K562 (cell line): ENCODE data around the gene HGS. TPM values are rescaled to one million over a fixed set of nuclear protein-coding genes. Genes with fewer than 3 reads are reported as not detected.

ENCODE experiments used
- GABPB1 ChIP-seq: sonication (generic); formaldehyde crosslinking; IDR thresholded peaks from 2 replicates; pipeline ENCODE4 v1.8.0; 2022; ENCODE audit warnings: mild to moderate bottlenecking, missing genetic modification reagents
- GATAD2B ChIP-seq: fragments of 450-650 bp; IDR thresholded peaks from 2 replicates; pipeline ENCODE4 v1.6.1; 2017; ENCODE audit warnings: mild to moderate bottlenecking, borderline replicate concordance
- HCFC1 ChIP-seq: IDR thresholded peaks from 2 replicates; pipeline ENCODE4 v1.6.1; 2012; ENCODE audit warnings: low read depth, low read length, improper control_type of control experiment
- HMG20A ChIP-seq: fragments of 450-650 bp; formaldehyde crosslinking; conservative IDR thresholded peaks from 2 replicates; pipeline ENCODE4 v1.4.0; 2020; ENCODE audit warnings: mild to moderate bottlenecking, mixed read lengths
- MCM2 ChIP-seq: fragments of 450-650 bp; IDR thresholded peaks from 2 replicates; pipeline ENCODE4 v1.6.1; 2017; ENCODE audit warnings: low read depth, mild to moderate bottlenecking
- MTA3 ChIP-seq: fragments of 450-650 bp; formaldehyde crosslinking; IDR thresholded peaks from 2 replicates; pipeline ENCODE4 v1.6.1; 2017; ENCODE audit warnings: mild to moderate bottlenecking, borderline replicate concordance
- PCBP1 ChIP-seq: fragments of 200-400 bp; formaldehyde crosslinking; IDR thresholded peaks from 2 replicates; pipeline ENCODE4 v1.6.1; 2018; ENCODE audit warnings: mild to moderate bottlenecking, low read depth, low read length; ENCODE audit not compliant: poor library complexity, severe bottlenecking
- SAFB ChIP-seq: fragments of 200-400 bp; formaldehyde crosslinking; IDR thresholded peaks from 2 replicates; pipeline ENCODE4 v1.6.1; 2017; ENCODE audit warnings: low read depth, low read length, borderline replicate concordance
- SLC30A9 ChIP-seq: fragments of 250-450 bp; sonication (Bioruptor Pico); IDR thresholded peaks from 2 replicates; pipeline ENCODE4 v1.8.0; 2022; ENCODE audit warnings: mild to moderate bottlenecking, moderate library complexity
- TCF7 ChIP-seq: sonication (generic); IDR thresholded peaks from 2 replicates; pipeline ENCODE4 v1.6.1; 2016; ENCODE audit warnings: antibody characterized with exemption, borderline replicate concordance
- ZC3H4 ChIP-seq: sonication (generic); formaldehyde crosslinking; IDR thresholded peaks from 2 replicates; pipeline ENCODE4 v1.9.0; 2021; ENCODE audit warnings: missing genetic modification reagents, borderline replicate concordance
- ZNF696 ChIP-seq: fragments of 250-450 bp; sonication (Bioruptor Pico); conservative IDR thresholded peaks from 2 replicates; pipeline ENCODE4 v1.4.0; 2020; ENCODE audit warnings: mild to moderate bottlenecking, moderate library complexity
- polyA plus RNA-seq, 8 experiments: library from polyadenylated mRNA; depleted of rRNA in 4 of 8; stranded (reverse) in 5 of 8; unstranded in 3 of 8; fragments of >200 nt; fragmentation: Nextera tagmentation in 2 of 8; fragmentation: Illumina TruSeq in 1 of 8; extraction: Ambion mirVana in 2 of 8; extraction: Trizol in 1 of 8; gene quantifications; 2 replicates each; pipeline versions ENCODE4 v1.2.1 to v1.2.3, GENCODE V29; 2011 to 2014; ENCODE audit warnings: inconsistent platforms in 1 of 8, missing spikeins in 1 of 8
- total RNA-seq, 7 experiments: library from RNA; depleted of rRNA in 6 of 7; stranded (reverse); fragments of >200 nt in 6 of 7; fragmentation: Illumina TruSeq in 2 of 7; extraction: Trizol in 2 of 7; gene quantifications; 2 replicates each; pipeline versions ENCODE4 v1.2.1 to v1.2.3, GENCODE V29; 2011 to 2021; ENCODE audit warnings: low replicate concordance in 1 of 7
- TF ChIP-seq, protein P1 (sequence below), 2 experiments: fragments of 450-650 bp; formaldehyde crosslinking in 1 of 2; IDR thresholded peaks; 2 replicates each; pipeline versions ENCODE4 v1.4.0 to v1.6.1; 2014 to 2020; ENCODE audit warnings: mild to moderate bottlenecking in 2 of 2, borderline replicate concordance in 1 of 2, low read depth in 1 of 2
- TF ChIP-seq, protein P2 (sequence below): IDR thresholded peaks from 2 replicates; pipeline ENCODE4 v1.6.1; 2011; ENCODE audit warnings: borderline replicate concordance, low read depth, mild to moderate bottlenecking, moderate library complexity, low read length; ENCODE audit not compliant: insufficient read depth, poor library complexity, severe bottlenecking
- TF ChIP-seq, protein P3 (sequence below): fragments of 200-800 bp; sonication (Bioruptor generic); IDR thresholded peaks from 2 replicates; pipeline ENCODE4 v1.6.1; 2017; ENCODE audit warnings: missing genetic modification characterization, missing compliant biosample characterization

Gene HGS
- total and polyA plus RNA-seq, 9 of the 15 experiments (the other 6 are each of a cell fraction or from before 2014, with no cell fraction given), result 3.9 to 176 (median 77.1) TPM

DNA sequence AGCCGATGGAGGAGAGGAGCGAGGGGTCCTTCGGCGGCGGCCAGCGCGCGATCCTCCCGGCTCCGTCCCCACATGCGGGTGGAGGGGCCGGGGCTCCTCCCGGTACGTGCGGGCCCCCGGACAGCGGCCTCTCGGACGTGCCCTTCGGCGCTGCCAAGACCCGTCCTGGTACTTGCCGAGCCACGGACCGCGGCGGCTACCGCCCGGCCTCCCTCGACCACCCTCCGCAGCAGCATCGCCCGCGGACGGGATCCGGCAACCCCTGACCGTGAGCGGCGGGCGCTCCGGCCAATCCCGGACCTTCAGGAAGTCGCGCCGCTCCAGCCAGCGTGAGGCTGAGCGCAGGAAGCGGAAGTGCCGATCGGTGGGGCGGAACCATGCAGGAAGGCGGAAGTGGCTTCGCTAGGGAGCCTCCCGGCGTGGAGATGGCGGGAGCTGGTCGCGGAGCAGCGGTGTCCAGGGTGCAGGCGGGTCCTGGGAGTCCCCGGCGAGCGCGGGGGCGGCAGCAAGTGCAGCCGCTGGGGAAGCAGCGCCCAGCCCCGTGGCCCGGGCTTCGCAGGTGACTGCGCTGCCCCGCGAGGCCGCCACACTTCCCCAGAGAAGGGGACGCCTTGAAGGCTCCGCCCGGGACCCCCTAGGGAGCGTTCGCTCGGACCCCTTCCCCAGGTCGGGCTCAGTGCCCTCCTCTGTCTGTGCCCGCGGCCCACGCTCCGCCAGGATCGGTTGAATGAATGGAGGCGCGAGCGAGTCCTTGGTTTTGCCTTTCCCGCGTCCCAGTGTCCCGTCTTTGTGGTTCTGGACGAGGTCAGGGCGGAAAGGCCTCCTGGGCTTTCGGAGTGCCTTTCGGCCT is 17.2 kb upstream of the HGS start, which contains the start of the genes CCDC137 and OXLD1 (continued):
- TF ChIP-seq, protein P1, sequence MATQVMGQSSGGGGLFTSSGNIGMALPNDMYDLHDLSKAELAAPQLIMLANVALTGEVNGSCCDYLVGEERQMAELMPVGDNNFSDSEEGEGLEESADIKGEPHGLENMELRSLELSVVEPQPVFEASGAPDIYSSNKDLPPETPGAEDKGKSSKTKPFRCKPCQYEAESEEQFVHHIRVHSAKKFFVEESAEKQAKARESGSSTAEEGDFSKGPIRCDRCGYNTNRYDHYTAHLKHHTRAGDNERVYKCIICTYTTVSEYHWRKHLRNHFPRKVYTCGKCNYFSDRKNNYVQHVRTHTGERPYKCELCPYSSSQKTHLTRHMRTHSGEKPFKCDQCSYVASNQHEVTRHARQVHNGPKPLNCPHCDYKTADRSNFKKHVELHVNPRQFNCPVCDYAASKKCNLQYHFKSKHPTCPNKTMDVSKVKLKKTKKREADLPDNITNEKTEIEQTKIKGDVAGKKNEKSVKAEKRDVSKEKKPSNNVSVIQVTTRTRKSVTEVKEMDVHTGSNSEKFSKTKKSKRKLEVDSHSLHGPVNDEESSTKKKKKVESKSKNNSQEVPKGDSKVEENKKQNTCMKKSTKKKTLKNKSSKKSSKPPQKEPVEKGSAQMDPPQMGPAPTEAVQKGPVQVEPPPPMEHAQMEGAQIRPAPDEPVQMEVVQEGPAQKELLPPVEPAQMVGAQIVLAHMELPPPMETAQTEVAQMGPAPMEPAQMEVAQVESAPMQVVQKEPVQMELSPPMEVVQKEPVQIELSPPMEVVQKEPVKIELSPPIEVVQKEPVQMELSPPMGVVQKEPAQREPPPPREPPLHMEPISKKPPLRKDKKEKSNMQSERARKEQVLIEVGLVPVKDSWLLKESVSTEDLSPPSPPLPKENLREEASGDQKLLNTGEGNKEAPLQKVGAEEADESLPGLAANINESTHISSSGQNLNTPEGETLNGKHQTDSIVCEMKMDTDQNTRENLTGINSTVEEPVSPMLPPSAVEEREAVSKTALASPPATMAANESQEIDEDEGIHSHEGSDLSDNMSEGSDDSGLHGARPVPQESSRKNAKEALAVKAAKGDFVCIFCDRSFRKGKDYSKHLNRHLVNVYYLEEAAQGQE (IDR thresholded peaks at IDR 0.05; ENCODE audit: borderline replicate concordance), result no peak
- TF ChIP-seq, protein P1 (CRISPR knock-in tag; IDR thresholded peaks at IDR 0.05; ENCODE audit: low read depth), result 0 out of 2 replicates have a peak, but pooled peaks have one; percentile 28
- TF ChIP-seq HCFC1 (peak; percentile 78), GATAD2B (peak; percentile 97), PCBP1 (peak; percentile 95), TCF7 (peak; percentile 36; the same call in 1 of the 2 replicates), ZC3H4 (no peak), MTA3 (peak; percentile 72), SLC30A9 (CRISPR knock-in tag) (no peak), ZNF696 (CRISPR knock-in tag) (no peak), MCM2 (no peak), GABPB1 (CRISPR knock-in tag) (peak; percentile 98), SAFB (no peak), HMG20A (CRISPR knock-in tag) (no peak)
- TF ChIP-seq, protein P2, sequence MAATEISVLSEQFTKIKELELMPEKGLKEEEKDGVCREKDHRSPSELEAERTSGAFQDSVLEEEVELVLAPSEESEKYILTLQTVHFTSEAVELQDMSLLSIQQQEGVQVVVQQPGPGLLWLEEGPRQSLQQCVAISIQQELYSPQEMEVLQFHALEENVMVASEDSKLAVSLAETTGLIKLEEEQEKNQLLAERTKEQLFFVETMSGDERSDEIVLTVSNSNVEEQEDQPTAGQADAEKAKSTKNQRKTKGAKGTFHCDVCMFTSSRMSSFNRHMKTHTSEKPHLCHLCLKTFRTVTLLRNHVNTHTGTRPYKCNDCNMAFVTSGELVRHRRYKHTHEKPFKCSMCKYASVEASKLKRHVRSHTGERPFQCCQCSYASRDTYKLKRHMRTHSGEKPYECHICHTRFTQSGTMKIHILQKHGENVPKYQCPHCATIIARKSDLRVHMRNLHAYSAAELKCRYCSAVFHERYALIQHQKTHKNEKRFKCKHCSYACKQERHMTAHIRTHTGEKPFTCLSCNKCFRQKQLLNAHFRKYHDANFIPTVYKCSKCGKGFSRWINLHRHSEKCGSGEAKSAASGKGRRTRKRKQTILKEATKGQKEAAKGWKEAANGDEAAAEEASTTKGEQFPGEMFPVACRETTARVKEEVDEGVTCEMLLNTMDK, result no peak
- TF ChIP-seq, protein P3, sequence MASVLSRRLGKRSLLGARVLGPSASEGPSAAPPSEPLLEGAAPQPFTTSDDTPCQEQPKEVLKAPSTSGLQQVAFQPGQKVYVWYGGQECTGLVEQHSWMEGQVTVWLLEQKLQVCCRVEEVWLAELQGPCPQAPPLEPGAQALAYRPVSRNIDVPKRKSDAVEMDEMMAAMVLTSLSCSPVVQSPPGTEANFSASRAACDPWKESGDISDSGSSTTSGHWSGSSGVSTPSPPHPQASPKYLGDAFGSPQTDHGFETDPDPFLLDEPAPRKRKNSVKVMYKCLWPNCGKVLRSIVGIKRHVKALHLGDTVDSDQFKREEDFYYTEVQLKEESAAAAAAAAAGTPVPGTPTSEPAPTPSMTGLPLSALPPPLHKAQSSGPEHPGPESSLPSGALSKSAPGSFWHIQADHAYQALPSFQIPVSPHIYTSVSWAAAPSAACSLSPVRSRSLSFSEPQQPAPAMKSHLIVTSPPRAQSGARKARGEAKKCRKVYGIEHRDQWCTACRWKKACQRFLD (CRISPR knock-in tag), result 0 out of 2 replicates have a peak, but pooled peaks have one; percentile 65
